Activated CD4-positive, CD25-positive, alpha-beta regulatory T cell treated with anti-CD3 and anti-CD28 coated beads, Interleukin-2, amount 50 U/mL, for 72 hours (primary cell): Measurements from ENCODE around the gene AMZ1.
"Not testable (repeated sequence)": the region's sequence is repeated elsewhere in the genome, so short reads cannot be mapped to it uniquely, and the experiment has no call there.

Source experiments
- DNase-seq: peaks from one replicate; pipeline ENCODE4 v3.0.0; 2021

AMZ1 gene

DNA sequence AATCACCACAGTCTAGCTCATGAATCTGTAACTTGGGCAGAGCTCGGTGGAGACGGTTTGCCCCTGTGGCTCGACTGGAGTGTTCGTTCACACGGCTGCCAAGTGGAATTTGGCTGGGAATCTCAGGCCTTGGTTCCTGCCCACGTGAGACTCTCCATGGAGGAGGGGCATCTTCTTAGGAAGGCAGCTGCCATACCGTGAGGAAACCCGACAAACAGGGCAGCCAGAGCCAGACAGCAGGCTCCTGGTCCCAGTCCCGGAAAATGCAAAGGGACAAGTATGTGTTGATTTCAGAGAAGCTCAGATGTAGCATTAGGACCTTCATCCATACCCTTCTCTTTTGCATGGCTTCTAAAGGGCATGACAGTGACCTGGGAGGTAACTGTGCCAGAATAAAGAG, 26.6 kb downstream of the AMZ1 start:
- no peak for DNase-seq

DNA sequence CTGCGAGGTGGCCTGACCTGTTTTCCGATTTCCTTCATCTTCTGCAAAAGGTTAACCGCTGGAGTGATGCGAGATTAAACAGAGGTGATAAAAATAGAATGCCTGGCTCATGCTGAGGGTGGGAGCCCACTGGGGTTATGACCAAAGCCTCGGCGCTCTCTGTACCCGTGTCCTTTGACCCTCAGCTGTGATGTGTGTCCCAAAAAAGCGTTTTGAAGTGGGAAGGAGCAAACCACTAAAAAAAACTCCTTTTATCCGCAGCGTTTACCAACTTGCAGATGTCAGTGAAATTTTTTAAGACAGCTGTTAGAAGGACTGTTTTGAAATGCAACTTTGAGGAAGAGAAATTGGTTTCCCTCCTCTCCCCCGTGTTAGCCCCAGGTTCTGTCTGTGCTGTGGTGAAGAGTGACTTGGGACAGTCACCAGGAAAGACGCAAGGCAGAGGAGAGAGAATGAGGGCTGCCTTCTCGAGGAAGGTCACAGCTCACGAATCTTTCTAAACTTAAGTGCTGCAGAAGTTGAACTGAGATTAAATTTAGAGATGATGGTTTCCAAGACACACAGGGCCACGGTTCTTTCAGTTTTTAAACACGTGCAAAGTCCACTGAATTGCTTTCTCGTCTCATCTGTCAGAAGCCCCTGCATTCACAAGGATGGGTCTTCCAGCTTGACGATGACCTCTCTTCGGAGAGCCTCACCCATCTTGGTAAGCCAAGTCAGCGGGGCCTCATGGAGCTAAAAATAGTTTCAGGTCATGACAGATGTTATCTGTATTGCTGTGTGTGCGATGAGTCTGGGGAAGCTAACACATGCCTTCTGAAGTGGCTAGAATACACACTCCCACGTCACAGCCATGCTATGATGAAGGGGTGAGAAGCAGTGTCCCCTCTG, 27.6 kb downstream of the AMZ1 start:
- DNase-seq, result no peak

DNA sequence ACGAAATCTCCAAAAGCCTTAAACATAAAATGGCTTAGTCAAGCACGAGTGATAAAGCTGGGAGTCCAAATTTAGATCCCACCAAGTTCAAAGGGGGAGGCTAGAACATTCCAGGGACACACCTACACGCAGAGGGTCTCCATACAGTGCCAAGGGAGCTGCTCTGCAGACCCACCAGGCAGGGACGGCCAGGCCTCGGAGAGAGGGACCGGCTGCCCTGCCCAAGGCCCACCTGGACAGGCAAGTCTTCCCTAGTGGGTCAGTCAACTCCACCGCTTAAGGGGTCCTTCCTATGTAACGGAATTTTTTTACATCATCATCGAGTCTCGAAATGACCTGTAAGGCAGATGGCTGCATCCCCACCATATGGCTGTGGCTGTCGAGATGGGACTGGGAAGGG, 28.5 kb downstream of the AMZ1 start:
- DNase-seq, result no peak

DNA sequence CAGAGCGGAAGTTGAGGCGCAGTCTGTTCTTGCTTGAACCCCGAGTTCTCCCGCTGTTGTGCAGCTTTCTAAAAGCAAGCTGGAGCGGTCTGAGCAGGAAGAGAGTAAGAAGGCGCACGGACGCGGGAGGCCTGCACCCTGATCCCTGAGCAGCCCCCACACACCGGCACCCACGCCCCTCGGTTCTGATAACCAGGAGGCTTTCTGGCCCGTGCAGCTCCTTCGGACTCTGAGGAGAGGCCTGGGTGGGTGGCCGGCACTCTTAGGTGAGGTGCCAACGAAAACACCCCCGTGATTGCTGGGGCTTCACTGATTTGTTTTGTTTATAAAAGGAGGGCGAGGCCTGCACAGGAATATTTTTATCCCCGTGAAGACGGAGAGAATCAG, 28.9 kb downstream of the AMZ1 start:
- DNase-seq, result no peak

DNA sequence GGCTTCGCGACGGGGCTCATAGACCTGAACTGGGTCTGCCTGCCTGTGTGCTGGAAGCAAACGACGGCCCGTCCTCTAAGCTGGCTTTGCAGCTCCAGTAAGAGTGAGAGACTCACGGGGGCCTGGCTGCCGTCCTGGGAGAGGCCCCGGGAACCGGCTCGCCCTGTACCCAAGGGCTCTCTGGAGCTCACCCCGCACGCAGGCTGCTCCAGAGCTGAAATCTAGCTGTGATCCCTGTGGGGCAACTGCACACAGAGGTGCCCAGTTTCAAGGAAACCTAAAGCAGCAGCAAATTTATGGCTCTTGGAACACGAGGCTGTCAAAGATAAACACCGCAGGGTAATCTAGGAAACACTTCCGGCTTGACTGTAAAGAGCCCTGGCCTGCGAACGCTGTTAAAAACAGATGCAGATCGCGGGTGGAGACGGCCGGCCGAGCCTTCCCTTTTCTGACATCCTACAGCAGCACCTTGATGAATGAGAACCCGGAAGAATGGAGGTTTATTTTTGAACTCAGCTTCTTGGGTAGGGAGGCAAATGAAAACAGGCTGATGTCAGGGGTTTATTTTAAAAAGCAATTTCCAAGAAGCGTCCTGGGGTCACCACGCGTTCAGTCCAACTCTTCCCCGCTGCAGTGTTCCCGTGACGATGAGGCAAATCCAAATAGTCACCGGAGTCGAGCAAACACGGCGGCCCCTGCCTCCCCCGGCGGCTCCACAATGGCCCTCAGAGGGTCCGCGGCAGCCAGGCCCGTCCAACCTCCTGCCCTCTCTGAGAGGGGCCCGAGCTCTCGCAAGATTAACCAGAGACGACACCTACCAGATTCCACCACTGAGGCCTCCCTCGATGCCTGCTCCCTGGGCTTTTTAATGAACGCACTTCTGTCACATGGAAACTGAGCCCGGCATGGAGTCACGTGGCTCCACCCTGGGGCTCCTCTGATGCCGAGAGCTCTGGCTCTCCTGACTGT, 29.6 kb downstream of the AMZ1 start:
- no peak for DNase-seq

DNA sequence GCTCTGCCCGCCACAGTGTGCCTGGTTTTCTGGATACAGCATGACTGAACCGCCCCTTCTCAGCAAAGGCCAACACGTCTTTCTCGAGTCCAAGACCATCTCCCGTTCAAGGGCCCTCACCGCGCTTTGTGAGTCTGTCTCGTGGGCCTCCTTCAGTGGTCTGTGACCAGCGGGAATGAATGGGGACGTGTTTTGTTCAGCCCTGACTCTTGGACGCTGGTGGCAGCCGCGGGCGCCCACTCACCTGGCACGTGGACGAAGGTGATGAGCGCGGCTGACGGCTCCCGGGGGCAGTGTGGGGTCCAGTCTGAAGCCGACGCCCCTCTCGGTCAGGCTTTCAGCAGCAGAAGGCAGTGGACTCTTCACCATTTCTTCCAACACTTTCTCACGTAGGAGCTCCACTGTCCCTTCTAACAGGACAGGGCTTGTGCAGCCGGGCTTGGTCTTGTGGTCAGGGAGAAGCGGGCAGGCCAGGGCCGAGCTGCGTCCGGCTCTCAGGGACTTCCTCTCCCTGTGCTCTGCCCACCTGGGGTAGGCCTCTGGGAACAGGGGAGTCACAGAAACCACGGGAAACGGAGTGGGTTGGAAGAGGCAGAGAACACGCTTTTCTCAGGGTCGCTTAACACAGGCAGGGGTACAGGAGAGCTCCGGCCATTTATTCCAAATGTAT, 30.4 kb downstream of the AMZ1 start:
- DNase-seq, result no peak

DNA sequence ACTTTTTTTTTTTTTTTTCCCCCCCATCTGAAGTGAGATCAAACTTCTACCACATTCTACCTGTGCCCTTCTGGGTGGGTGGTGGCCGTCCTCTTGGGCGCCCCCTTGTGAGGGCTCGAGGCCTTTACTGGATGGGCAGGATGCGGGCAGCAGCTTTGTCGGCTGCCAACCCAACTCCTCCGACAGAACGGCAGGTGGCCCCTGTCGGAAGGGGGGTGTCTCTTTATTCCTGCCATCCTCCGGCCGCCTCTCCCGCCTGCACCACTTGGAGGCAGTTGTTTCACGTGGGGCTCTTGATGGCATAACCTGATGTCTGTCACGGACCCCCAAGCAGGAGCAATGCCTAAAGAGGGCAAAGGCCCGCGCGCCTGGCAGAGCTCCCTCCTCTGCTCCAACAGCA, 31.0 kb downstream of the AMZ1 start:
- DNase-seq, result peak; percentile 70

DNA sequence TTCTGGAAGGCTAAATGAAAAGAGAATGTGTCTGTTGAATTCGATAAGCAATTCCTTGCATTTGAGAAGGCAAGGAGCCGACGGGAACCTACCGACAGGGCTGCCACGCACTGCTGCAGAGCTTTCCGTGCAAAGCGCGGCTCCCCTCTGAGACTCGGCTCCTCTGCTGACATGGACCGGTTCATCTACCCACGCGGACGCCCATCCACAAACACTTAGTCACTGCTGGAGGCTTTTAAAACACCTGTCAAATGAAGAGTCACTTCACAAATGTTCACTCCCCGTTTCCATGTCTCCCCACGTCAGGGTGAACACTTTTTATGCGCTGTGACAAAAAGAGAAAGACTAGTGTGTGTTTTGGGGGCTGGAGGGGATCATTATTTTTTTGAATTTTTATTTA, 32.0 kb downstream of the AMZ1 start:
- no peak for DNase-seq

DNA sequence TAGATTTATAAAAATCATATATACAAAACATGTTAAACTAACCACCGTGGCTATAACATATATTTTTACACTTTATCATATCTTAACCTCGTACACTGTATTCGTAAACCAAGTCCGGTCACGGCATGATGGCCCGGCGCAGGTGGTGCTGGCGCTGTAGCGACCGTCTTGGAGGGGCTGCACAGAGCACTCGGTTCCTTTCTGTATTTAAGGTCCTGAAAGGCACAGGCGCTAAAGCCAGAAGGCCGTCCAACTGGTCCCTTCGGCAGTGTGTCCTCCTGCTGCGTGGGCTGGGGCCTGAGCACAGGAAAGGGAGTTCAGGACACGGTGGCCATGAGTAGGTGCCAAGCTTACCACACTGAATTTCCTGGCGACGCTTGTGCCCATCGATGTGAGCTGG, 33.8 kb downstream of the AMZ1 start:
- DNase-seq, result no peak

DNA sequence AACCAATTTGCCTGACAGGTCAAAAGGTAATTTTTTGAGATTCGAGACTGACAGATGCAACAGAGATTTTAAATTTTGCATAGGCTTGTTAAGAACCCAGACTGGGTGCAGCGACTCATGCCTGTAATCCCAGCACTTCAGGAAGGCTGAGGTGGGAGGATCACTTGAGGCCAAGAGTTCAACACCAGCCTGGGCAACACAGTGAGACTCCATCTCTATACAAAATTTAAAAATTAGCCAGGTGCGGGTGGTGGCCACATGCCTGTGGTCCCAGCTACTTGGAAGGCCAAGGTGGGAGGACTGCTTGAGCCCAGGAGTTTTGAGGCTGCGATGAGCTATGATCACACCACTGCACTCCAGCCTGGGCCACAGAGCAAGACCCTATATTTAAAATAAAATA, 34.6 kb downstream of the AMZ1 start:
- no peak for DNase-seq

DNA sequence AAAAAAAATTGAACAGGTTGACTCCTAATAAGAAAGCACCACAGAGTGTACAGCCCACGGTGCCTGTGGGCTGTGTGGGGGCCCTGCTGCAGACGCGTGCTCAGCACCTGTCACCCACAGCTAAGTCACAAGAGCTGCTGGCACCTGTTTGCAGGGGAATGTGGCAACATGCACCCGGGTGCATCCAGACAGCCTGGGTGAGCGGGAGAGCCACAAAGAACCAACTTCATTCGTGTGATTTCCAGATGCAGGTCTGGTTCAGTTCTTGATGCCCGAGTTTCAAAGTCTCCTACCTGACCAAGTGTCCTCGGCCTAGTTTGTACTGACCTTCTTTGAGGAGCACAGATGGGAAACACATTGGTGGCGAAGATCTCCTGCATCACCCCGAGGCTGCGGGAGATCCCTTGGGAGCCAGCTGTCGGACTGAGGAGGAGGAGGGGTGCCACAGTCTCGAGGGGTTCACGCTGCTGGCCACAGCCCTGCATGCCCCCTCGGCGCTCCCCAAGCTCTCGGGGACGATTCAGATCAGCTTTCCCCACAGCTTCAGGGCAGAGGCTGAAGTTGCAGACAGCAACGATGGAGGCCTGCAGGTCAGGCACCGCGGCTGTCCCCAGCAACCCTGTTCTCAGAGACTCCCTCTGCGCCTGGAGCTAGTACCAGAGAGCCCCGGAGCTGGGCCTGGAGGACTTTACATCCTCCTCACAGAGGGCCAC, 35.3 kb downstream of the AMZ1 start:
- peak; percentile 13 for DNase-seq

DNA sequence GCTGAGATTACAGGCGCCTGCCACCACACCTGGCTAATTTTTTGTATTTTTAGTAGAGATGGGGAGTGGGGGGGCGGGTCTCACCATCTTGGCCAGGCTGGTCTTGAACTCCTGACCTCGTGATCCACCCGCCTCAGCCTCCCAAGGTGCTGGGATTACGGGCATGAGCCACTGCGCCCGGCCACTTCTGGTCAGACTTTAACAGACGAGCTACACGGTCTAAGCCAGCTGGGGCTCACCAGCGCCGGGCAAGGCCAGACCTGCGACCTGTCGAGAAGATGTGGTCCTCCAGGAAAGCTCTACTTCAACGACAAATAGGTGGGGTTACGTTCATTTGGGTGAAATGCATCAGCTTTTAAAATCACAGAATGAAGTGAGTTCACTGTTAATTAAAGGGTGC, 36.0 kb downstream of the AMZ1 start:
- not testable (repeated sequence) for DNase-seq

DNA sequence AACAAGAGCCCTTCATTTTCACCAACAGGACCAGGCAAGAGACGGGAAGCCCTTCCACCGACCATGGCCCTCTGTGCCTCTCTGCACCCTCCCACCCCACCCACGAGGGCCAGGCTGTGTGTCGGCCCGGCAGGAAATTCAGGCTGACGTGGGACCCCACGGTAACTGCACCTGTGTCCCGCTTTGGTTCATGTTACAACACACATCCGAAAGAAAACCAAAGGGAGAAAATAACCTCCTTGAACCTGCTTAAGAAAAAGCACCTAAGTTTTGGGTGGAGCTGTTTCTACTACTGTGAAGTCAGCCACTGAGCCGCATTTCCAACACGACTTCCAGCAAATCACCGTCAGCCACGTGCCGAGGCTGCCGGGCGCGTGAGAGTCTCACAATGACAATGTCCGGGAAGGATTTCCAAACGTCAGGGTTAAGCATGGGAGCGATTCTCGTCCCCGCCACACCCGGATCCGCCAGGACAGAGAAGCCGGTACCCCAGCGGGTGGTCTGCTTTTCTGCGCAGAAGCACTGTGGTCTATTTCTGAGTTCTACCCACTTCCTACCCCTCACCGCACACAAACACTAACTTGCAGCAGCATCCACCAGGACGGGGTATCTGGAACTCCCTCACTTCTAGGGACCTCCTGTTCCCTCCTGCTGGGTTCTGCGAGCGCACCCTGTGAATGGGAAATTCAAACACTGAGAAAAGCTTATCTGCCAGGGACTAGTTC, 36.6 kb downstream of the AMZ1 start:
- peak; percentile 25 for DNase-seq

DNA sequence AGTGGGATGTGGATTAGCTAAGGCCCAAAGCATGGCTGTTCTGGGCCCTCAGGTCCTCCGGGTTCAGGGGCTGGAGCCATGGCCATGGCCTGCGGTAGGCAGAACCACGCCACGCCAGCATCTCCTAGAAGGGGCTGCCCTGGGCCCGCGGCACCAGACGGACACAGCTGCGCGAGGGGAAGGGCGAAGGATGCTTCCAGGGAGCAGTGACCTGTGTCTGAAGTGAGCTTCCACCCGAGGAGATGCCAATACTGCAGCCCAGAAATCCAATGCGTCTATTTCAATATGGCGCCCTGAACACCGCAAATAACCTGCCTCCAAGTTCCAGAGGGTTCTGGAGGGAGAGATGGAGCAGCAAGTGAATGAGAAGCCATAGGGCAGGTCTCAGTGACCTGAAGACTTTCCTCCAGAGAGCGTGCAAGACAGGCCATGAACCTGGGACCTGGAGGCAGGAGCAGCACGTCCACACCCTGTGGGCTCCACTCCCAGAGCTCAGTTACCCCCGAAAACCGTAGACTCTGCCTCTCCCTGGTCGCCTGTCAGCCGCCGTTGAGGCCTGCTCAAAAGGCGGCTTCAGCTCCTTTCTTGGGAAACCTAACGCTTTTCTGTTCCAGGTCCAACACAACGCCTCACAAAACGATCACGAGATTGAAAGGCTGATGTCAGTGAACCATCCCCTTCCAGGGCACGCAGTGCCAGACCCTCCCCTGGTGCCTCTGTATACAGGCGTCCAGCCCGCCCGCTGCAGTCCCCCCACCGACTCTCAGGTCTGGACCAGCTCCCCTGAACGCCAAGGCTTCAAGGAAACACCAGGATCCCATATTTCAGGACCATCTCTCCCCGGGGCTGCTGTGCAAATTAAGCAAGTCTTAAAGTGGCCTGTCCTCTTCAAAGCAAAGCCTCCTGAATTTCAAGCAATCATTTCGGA, 37.4 kb downstream of the AMZ1 start:
- peak; percentile 25 for DNase-seq

DNA sequence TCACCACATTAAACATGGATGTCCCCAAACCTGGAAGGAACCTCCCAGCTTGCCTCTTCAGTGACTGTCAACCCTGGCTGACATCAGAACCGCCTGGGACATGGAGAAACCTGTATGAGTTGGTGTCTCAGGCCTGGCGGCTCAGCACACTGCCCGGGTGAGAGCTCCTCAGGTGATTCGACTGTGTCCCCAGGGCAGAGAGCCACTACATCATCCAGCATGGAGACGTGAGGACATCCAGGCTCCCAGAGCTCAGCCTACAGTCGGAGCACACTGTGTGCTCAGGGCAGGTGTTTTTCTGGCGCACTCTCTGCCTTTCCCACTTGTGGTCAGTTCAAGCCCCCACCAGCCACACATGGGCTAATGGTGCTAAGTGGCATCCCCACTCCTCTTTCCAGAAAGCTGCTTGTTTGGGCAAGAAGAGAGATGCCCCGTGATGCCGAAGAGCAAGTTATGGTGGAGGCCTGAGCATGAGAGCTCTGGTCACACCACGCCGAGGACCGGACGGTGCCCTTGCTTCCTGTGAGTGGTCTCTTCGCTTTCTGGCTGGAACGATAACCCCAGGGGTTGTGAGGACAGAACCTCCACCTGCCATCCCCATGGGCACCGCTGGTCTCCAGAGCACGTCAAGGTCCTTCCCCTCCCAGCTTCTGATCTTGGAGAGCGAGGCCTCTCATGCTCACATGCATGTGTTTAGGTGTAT, 38.5 kb downstream of the AMZ1 start:
- DNase-seq, result no peak

DNA sequence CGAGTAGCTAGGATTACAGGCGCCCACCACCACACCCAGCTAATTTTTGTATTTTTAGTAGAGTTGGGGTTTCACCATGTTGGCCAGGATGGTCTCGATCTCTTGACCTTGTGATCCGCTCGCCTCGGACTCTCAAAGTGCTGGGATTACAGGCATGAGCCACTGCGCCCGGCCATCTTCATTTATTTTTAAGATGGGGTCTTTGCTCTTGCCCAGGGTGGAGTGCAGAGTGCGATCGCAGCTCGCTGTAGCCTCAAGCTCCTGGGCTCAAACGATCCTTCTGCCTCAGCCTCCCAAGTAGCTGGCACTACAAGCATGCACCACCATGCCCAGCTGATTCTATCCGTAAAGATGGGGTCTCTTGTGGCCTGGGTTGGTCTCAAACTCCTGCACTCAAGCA, 39.2 kb downstream of the AMZ1 start:
- DNase-seq, result not testable (repeated sequence)

DNA sequence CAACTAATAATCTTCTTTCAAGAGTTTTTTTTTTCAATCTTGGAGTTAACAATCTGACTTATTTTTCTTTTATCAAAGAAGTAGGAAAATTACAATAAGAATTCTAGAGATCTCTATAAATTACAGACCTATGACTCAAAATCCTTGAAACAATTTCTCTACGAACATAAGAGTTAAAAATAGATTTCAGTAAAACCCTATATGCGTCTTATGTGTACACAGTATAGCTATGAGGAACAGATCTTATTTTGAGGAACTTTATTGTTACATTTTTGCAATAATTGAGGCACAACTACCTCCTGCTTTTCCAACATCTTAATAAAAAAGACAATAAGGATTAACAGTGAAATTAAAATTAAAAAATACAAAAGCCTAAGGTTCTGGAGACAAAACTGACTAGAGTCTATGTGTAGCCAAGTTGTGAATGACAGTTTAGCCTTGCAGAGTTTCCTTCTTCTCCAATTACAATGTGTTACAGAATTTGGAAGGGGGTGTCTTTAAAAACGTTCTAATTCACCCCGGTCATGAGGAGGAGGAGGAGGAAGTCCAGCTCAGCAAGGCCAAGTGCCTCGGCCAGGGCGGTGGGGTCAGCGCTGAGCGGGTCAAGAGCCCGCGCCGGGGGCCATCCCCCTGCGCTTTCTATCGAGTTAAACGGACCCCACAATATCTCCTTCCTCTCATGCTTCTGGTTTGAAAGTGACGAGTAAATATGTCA, 40.5 kb downstream of the AMZ1 start:
- no peak for DNase-seq

DNA sequence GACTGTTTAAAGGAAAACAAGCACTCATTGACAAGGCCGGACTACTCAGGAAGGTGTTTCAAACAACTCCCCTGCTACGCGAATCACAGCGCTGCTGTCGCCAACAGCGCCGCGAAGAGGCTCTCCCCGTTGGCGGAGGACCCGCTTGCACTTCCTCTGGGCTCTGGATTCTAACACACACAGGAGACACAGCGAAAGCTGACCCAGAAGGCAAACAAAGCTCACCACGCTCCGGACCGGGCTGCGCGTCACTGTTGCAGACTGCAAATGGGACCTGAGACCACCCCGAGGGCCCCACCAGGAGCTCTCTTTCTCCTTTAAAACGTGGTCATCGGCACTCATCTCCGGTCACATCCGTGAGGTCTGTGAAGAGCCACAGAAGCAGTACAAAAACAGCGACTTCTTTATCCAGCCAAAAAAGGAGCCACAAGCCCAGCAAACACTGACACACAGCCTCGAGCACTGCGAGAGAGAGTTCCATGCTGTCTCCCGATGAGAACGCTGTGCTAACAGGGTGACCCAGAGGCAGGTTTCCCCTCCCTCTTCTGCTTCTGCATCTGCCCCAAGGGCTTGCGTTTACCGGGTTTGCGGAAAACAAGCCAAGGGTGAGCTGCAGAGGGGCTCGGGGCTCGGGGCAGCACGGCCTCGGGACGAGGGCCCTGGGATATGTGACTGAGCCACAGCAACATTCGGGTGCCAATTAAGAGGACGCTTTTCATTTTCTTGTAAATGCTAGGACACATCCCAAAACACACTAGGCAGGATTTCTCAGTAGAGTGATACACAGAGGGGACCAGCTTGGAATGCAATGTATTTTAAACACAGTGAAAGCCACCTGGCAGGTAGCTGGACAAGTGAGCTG, 41.3 kb downstream of the AMZ1 start:
- DNase-seq, result no peak
